ENCODE data around the gene ZNF43.

Gene ZNF43

GRCh38 chr19:21856773-21857514 is 21.0 kb upstream of the ZNF43 start:
- TF ChIP-seq CTCF (IDR thresholded peaks at IDR 0.05; ENCODE audit: control insufficient read depth, insufficient read depth, low read depth, low read length, missing control alignments) = no peak
- H3K4me3 ChIP-seq (ENCODE audit: control insufficient read depth, low read depth, low read length) = no peak overlapping the region
- no peak for DNase-seq (ENCODE audit: low read depth)

DNA sequence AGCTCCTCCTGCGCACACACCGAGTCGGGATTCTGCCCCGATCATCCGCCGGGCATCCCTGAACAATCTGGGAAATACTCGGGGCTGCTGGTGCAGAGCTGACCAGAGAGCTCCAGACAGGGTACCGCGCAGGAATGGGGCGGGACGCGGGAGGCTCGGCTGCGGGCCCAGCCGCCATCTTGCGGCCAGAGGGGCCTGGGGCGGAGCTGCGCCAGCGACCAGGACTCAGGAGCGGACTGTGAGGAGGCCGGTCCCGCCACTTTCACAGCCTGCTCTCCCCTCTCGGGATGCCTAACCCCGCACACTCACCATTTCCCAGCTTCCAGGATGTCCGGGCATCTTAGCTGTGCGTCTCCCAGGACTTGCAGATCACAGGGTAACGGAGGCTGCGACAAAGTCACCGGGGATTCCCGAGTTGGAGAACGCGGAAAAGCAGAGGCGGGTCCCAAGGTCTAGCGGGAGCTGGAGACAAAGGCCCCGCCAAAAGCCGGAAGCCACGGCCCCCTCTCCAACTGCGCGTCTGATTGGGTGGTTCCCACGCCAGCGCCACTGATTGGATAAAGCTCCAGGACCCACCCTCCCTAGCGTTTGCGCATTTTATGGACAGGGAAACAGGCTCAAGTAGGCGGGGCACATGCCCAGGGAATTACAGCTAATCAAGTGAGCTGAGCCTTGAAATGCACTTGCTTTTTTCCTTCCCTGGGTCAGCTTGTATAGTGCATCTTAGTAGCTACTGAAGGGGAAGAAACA is 15.8 kb upstream of the ZNF43 start:
- DNase-seq (ENCODE audit: low read depth) = peak; percentile 78

DNA sequence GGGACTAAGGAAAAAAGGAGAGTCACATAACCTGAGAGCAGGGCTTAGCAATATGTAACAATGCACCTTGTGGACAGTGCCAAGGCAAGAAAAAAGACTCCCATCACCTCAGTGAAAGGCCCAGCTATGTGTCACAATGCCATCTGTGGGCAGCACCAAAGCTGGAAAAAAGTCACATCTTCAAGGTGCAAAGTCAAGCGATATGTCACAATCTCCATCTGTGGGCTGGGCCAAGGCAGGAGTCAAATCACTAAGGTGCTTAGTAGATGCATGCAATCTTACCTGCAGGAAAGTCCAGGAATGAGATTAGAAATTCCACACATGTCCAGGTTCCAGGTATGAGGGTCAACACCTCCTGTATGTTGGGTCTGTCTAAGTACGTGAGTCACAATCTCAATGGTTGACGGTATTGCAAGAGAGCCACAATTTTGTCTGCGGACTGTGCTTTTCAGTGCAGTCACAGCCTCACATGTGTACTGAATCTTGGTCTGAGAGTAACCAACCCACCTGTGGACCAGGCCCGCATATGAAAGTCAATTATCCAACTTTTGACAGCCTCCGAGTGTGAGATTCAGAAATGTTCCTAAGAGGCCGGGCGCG is 14.8 kb upstream of the ZNF43 start:
- H3K4me3 ChIP-seq (ENCODE audit: control insufficient read depth, low read depth, low read length) = peak overlapping the region; percentile 83
- DNase-seq (ENCODE audit: low read depth) = no peak
- no peak for TF ChIP-seq CTCF (IDR thresholded peaks at IDR 0.05; ENCODE audit: control insufficient read depth, insufficient read depth, low read depth, low read length, missing control alignments)

More for the DNA sequence above, 15.8 kb upstream of the ZNF43 start:
- TF ChIP-seq CTCF (IDR thresholded peaks at IDR 0.05; ENCODE audit: control insufficient read depth, insufficient read depth, low read depth, low read length, missing control alignments) = no peak
- H3K4me3 ChIP-seq (ENCODE audit: control insufficient read depth, low read depth, low read length) = peak overlapping the region; percentile 83

DNA sequence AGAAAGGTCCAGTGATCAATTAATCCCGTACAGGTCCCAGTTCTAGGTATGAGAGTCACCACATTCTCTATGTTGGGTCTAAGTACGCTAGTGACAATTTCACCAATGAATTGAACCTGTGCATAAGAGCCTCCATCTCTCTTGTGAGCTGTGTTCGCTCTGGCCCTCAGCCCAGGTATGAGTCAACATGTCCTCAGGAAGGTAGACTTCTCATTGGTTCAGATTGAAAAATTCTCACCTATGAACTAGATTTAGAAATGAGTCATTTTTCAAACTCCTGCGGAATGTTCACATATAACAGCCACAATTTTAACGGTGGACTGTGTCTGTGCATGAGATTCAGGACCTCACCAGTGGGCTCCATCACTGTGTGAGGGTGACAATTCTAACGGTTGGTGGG is 12.7 kb upstream of the ZNF43 start:
- H3K4me3 ChIP-seq (ENCODE audit: control insufficient read depth, low read depth, low read length) = no peak overlapping the region
- DNase-seq (ENCODE audit: low read depth) = no peak
- TF ChIP-seq CTCF (IDR thresholded peaks at IDR 0.05; ENCODE audit: control insufficient read depth, insufficient read depth, low read depth, low read length, missing control alignments) = no peak

DNA sequence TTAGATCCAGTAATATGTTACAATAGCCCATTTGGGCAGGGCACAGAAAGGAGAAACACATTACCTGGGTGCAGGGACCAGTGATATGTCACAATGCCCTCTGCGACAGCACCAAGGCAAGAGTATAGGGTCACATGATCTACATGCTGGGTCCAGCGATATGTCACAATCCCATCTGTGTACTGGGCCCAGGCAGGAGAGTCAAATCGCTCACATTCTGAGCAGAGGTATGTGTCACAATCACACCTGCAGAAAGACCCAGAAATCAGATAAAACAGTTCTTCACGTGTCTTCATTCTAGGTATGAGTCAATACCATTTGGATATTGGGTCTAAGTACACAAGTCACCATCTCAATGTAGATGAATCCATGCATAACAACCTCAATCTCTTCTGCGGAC is 7.1 kb upstream of the ZNF43 start:
- no peak for TF ChIP-seq CTCF (IDR thresholded peaks at IDR 0.05; ENCODE audit: control insufficient read depth, insufficient read depth, low read depth, low read length, missing control alignments)
- no peak for DNase-seq (ENCODE audit: low read depth)
- no peak overlapping the region for H3K4me3 ChIP-seq (ENCODE audit: control insufficient read depth, low read depth, low read length)

DNA sequence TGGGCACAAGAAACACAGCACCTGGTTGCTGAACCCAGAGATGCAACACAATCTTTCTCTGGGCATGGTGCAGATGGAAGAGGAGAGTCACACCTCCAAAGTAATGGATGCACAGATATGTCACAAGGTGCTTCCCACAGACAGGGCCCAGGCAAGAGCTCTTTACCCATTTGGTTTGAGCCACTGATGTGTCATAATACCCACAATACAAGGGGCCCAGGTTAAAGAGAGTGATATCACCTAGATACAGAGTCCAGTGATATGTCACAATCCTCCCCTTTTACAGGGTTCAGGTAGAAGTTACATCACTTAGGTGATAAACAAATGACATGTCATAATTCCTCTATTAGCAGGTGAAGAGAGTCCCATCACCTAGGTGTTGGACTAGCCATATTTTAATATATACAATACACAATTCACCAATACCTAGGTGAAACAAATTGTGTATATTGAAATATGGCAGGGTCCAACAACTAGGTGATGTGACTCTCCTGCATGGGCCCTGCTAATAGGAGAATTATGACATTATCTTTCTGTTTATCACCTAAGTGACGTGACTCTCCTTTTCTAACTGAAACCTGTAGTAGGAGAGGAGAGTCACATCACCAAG is 5.6 kb upstream of the ZNF43 start:
- H3K4me3 ChIP-seq (ENCODE audit: control insufficient read depth, low read depth, low read length) = no peak overlapping the region
- DNase-seq (ENCODE audit: low read depth) = no peak
- no peak for TF ChIP-seq CTCF (IDR thresholded peaks at IDR 0.05; ENCODE audit: control insufficient read depth, insufficient read depth, low read depth, low read length, missing control alignments)
